Body of pancreas (tissue), 4 donors: ENCODE data around the gene EME2.

ENCODE experiments used
- POLR2A ChIP-seq, 3 donors: fragments of 450-650 bp; IDR thresholded peaks; one replicate each; pipeline ENCODE4 v1.6.1; 2016; ENCODE audit warnings: antibody characterized with exemption in 3 of 3, mild to moderate bottlenecking in 2 of 3
- TF ChIP-seq, protein P1 (sequence below), 7 experiments: fragments of 450-650 bp in 4 of 7; fragments of 200-600 bp in 3 of 7; sonication (generic) in 3 of 7; IDR thresholded peaks; one replicate each; pipeline ENCODE4 v1.5.1; 2016 to 2019; ENCODE audit warnings: antibody characterized with exemption in 7 of 7

GRCh38 chr16:1785846-1786170 is 13.2 kb downstream of the EME2 start:
- TF ChIP-seq, protein P1, sequence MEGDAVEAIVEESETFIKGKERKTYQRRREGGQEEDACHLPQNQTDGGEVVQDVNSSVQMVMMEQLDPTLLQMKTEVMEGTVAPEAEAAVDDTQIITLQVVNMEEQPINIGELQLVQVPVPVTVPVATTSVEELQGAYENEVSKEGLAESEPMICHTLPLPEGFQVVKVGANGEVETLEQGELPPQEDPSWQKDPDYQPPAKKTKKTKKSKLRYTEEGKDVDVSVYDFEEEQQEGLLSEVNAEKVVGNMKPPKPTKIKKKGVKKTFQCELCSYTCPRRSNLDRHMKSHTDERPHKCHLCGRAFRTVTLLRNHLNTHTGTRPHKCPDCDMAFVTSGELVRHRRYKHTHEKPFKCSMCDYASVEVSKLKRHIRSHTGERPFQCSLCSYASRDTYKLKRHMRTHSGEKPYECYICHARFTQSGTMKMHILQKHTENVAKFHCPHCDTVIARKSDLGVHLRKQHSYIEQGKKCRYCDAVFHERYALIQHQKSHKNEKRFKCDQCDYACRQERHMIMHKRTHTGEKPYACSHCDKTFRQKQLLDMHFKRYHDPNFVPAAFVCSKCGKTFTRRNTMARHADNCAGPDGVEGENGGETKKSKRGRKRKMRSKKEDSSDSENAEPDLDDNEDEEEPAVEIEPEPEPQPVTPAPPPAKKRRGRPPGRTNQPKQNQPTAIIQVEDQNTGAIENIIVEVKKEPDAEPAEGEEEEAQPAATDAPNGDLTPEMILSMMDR (IDR thresholded peaks at IDR 0.05): no peak
- TF ChIP-seq POLR2A (IDR thresholded peaks at IDR 0.05): no peak
